ES-I3 (cell line): Measurements from ENCODE around the gene LRP6.

Experiments
- H3K36me3 ChIP-seq: 2 replicates; pipeline ENCODE4 v1.6.1; 2013; ENCODE audit warnings: mild to moderate bottlenecking, low read length, control low read depth, moderate library complexity; ENCODE audit not compliant: insufficient read depth
- H3K4me1 ChIP-seq: 2 replicates; pipeline ENCODE4 v1.6.1; 2013; ENCODE audit warnings: mild to moderate bottlenecking, control low read depth, low read length; ENCODE audit not compliant: insufficient read depth
- H3K9ac ChIP-seq: 2 replicates; pipeline ENCODE4 v1.6.1; 2013; ENCODE audit warnings: low read depth, mild to moderate bottlenecking, low read length, moderate library complexity
- H3K9me3 ChIP-seq: 2 replicates; pipeline ENCODE4 v1.6.1; 2013; ENCODE audit warnings: mild to moderate bottlenecking, low read length, moderate library complexity; ENCODE audit not compliant: control insufficient read depth, insufficient read depth

Gene LRP6

GRCh38 chr12:12088761-12089160, 178.1 kb downstream of the LRP6 start:
- no peaks in the 10 kb centered on the region for H3K9me3 ChIP-seq
- no peak overlapping the region for H3K9ac ChIP-seq
- no peaks in the 10 kb centered on the region for H3K36me3 ChIP-seq
- H3K4me1 ChIP-seq: peaks cover 20% of the 10 kb centered on the region

- Histone ChIP-seq H3K9me3 (no peaks in the 10 kb centered on the region), H3K36me3 (no peaks in the 10 kb centered on the region), H3K9ac (no peak overlapping the region), H3K4me1 (peaks cover 20% of the 10 kb centered on the region)
Measured at GRCh38 chr12:12088147-12088546, 178.7 kb downstream of the LRP6 start.

GRCh38 chr12:12087693-12088034, 179.2 kb downstream of the LRP6 start:
- H3K9me3 ChIP-seq: no peaks in the 10 kb centered on the region
- no peak overlapping the region for H3K9ac ChIP-seq
- peaks cover 20% of the 10 kb centered on the region for H3K4me1 ChIP-seq
- no peaks in the 10 kb centered on the region for H3K36me3 ChIP-seq

DNA sequence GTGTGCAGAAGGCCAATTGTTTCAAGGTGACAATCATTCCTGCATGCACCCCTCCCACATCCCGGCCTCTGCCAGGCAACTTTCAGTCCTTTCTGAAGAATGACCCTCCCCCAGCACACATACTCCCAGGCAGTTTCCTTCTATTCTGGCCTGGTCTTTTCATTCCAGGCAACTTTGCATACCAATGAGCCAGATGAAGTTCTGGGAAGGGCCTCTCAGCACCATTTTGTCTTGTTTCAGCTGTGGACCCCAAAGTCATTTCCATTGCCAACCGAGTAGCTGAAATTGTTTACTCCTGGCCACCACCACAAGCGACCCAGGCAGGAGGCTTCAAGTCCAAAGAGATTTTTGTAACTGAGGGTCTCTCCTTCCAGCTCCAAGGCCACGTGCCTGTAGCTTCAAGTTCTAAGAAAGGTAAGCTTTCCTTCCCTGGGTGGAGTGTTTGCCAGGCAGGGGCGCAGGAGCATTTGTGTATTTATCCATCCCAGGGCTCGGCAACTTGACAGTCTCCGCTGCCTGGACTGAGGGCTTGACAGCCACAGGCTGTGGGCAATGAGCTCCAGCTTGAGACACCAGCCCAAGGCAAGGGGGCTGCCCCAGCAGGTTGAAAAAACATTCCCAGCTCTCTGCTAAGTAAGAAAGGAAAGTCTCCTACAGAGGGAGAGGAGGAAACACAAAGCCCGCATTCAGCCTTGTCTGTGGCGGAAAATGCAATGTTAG, 179.7 kb downstream of the LRP6 start:
- H3K9me3 ChIP-seq: no peaks in the 10 kb centered on the region
- peaks cover 20% of the 10 kb centered on the region for H3K4me1 ChIP-seq
- no peaks in the 10 kb centered on the region for H3K36me3 ChIP-seq
- H3K9ac ChIP-seq: no peak overlapping the region

DNA sequence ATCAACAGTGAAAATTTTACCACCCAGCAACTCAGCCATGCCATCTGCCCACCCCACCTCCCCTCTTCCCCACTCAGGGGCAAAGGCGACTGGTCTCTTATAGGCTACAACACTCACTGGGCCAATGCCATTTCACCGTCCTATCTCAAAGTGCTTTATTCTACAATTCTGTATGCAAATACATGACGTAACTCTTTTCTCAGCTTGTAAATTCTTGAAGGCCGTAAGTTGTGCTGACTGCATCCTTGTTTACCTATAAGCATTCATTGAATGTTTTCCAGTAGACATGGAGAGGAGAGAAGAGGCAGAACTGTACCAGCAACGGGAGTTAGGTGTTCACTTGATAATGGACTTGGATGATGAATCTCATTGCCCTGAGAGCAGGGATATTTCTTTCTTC, 180.5 kb downstream of the LRP6 start:
- Histone ChIP-seq H3K9me3 (no peaks in the 10 kb centered on the region), H3K4me1 (peaks cover 20% of the 10 kb centered on the region), H3K9ac (no peak overlapping the region), H3K36me3 (no peaks in the 10 kb centered on the region)

DNA sequence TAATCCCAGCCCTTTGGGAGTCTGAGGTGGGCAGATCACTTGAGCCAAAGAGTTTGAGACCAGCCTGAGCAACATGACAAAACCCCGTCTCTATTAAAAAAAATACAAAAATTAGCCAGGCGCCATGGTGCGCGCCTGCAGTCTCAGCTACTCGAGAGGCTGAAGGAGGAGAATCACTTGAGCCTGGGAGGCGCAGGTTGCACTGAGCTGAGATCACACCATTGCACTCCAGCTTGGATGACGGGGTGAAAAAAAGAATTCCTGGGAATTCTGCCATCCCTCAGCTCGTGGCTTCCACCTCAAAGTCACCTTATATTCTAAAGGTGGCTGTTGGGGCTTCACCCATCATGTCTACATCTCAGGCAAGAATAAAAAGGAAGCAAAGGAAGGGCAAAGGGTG, 183.2 kb downstream of the LRP6 start:
- Histone ChIP-seq H3K4me1 (peaks cover 20% of the 10 kb centered on the region), H3K36me3 (no peaks in the 10 kb centered on the region), H3K9ac (no peak overlapping the region)

DNA sequence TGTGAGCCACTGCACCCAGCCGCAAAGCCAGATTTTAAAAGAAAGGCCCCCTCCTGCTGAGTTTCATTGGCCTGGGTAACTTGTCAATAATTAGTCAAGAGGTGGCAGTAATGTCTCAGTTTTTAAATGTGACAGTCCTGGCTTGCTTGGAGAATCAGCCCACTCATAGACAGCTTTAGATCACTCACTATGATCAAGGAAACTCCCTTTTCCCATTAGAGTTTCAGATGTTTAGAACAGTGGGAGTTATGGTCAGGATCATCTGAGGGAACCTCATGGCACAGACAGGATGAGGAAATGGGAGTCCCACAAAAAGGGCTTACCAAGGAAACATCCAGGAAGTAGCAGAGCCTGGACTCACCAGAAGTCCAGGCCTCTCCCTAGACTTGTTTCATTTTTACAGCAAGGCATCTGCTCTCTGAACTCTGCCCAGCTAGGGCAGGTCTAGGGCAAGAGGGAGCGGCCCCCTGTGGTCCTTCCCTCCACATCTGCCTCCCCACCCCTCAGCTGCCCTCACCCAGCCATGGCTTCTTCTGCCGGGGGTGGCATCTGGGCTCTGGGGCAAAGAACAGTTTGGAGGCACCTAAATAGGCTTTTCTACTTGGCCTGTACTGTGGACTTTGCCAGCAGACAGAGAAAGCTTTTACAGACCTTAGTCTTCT, 184.9 kb downstream of the LRP6 start:
- peaks cover 13% of the 10 kb centered on the region for H3K4me1 ChIP-seq
- no peak overlapping the region for H3K9ac ChIP-seq
- H3K36me3 ChIP-seq: no peaks in the 10 kb centered on the region
- H3K9me3 ChIP-seq: no peaks in the 10 kb centered on the region

More for the DNA sequence above, 183.2 kb downstream of the LRP6 start:
- H3K9me3 ChIP-seq: no peaks in the 10 kb centered on the region

GRCh38 chr12:12079291-12079690, 187.6 kb downstream of the LRP6 start:
- H3K4me1 ChIP-seq: peaks cover 5% of the 10 kb centered on the region; the same call in 1 of the 2 replicates
- H3K9me3 ChIP-seq: no peaks in the 10 kb centered on the region
- no peaks in the 10 kb centered on the region for H3K36me3 ChIP-seq
- no peak overlapping the region for H3K9ac ChIP-seq

DNA sequence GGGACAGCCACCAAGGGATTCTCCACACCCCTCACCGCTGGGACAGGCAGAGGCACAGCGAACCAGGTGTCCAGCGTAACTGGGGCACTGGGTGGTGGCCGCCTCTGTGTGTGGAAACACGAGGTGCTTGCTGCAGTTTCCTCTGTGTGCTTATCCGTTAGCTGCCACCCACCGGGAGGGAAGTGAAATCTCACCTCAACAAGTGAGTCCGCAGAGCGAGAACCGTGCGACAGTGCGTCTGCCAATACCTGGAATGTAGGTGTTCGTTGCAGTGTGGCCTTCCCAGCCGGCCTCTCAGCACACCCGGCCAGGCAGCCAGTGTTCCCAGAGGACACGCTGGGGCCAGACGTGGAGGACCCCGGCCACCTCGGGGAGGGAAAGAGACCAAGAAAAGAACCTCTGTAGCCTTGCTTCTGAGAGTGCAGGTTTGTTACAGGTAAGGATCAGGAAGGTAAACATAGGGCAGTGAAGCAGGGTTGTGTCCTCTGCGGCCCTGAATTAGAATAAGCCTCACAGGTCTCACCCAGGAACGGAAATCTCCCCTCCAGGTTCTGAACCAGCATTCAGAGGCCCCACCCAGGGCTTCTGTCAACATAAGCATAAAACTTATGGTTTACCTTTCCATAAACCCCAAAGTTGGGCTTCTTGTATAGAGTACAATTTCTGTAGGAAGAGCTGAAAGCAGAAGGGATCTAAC, 194.6 kb downstream of the LRP6 start:
- Histone ChIP-seq H3K36me3 (no peaks in the 10 kb centered on the region), H3K9ac (no peak overlapping the region)

DNA sequence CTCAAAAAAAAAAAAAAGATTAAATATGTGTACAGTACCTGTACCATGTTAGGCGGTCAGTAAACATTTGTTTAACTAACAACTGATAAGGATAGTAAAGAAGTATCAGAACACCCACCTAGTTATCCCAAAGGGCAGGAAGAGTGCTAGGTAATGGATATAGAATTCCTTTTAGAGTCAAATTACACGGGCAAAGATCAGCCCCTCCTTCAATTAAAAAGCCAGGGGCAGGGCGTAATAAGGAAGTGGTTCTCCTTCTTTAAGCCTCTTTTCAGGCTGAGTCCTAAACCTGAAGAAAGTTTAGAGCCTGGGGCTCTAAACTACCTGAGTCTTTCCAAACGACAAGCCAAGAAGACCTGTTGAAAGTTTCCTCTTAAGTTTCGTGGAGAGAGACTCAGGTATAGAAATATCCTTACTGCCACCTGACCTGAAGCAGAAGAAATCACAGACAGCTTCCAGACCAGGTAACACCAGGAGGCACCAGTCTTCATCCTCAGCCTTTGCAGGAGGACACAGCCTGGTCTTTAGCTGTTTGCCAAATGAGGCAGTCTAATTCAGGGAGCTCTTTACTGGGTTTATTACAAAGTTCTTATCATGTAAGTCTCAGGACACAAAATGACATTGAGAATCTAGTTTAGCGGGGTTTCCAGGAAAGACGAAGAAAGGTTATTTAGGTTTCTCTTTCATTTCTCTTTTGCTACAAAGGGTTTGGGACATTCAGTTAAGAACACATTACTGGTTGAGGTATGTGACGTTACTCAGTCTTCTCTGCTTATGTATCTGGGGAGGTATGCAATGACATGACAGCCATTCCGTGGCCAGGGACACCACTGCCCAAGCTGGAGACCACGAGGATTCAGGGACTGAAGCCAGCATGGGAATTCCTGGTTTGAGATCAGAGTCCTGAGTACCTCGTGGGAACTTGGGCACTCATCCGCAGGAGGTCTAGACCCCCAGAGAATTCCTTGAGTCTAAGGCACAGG, 195.9 kb downstream of the LRP6 start, which contains the start of gene BCL2L14:
BCL2L14 (plus strand) TSS at position 266 of the 983 bp plus-strand sequence. CDS start 8,367 bp downstream, outside the sequence.
- H3K36me3 ChIP-seq: no peaks in the 10 kb centered on the region
- no peaks in the 10 kb centered on the region for H3K9me3 ChIP-seq
- peaks cover 17% of the 10 kb centered on the region for H3K4me1 ChIP-seq
- H3K9ac ChIP-seq: no peak within 1 kb of the TSS

More for the DNA sequence above, 194.6 kb downstream of the LRP6 start:
- Histone ChIP-seq H3K4me1 (peaks cover 17% of the 10 kb centered on the region), H3K9me3 (no peaks in the 10 kb centered on the region)

DNA sequence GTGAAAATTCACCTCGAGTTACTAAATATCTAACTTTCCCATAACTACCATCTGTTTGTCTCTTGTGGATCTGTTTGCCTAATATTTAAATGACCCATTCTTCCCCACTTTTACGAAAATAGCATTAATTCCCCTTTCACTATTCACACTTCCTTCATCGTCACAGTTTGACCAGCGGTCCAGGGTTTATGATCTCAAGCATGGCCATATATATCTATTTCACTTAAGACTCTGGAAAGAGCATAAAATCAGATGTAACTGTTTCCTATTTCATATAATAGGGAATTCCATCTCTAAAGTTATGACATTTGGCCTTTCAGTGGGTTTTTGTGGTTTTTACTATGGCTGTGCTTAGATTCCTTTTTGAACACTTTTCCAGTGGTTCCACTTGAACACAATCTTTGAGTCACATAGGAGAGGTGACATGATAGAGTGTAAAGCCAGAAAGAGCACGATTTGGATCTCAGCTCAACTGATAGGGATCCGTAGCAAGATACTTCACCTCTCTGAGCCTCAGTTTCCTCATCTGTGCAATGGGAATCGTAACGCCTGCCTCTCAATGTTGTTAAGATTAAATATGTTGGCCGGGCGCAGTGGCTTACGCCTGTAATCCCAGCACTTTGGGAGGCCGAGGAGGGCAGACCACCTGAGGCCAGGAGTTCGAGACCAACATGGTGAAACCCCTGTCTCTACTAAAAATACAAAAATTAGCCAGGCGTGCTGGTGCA, 196.9 kb downstream of the LRP6 start:
- H3K9ac ChIP-seq: no peak overlapping the region
- peaks cover 17% of the 10 kb centered on the region for H3K4me1 ChIP-seq
- H3K36me3 ChIP-seq: no peaks in the 10 kb centered on the region
- no peaks in the 10 kb centered on the region for H3K9me3 ChIP-seq

GRCh38 chr12:12068751-12069150, 198.1 kb downstream of the LRP6 start:
- no peaks in the 10 kb centered on the region for H3K36me3 ChIP-seq
- no peaks in the 10 kb centered on the region for H3K9me3 ChIP-seq

More at GRCh38 chr12:12068751-12069150, 198.1 kb downstream of the LRP6 start:
- H3K4me1 ChIP-seq: peaks cover 17% of the 10 kb centered on the region
- H3K9ac ChIP-seq: no peak overlapping the region
